ENCODE data around the gene PKP3.
A peak's percentile ranks its signal among the peaks of the same experiment; 100 is the strongest.
"Not testable (repeated sequence)": the region's sequence is repeated elsewhere in the genome, so short reads cannot be mapped to it uniquely, and the experiment has no call there.

Gene PKP3

DNA sequence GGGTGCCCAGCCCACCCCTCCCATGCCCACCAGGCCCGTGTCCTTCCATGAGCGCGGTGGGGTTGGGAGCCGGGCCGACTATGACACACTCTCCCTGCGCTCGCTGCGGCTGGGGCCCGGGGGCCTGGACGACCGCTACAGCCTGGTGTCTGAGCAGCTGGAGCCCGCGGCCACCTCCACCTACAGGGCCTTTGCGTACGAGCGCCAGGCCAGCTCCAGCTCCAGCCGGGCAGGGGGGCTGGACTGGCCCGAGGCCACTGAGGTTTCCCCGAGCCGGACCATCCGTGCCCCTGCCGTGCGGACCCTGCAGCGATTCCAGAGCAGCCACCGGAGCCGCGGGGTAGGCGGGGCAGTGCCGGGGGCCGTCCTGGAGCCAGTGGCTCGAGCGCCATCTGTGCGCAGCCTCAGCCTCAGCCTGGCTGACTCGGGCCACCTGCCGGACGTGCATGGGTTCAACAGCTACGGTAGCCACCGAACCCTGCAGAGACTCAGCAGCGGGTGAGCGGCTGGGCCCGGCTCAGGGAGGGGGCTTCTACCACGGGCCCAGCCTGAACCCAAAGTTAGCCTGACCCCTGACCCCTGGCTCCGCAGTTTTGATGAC is 3.0 kb downstream of the PKP3 start:
- DNase-seq (ENCODE audit: low read depth in 2 of 2): no peak

DNA sequence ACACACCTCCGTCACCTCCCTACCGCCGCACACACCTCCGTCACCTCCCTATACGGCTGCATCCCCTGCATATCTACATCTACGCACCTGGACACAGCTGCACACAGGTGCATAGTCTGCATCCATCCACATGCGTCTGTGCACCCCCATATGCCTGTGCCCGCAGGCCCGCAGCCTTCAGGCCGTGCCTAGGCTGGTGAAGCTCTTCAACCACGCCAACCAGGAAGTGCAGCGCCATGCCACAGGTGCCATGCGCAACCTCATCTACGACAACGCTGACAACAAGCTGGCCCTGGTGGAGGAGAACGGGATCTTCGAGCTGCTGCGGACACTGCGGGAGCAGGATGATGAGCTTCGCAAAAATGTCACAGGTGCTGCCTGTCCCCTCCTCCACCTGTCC is 4.8 kb downstream of the PKP3 start:
- DNase-seq (ENCODE audit: low read depth in 2 of 2): no peak

DNA sequence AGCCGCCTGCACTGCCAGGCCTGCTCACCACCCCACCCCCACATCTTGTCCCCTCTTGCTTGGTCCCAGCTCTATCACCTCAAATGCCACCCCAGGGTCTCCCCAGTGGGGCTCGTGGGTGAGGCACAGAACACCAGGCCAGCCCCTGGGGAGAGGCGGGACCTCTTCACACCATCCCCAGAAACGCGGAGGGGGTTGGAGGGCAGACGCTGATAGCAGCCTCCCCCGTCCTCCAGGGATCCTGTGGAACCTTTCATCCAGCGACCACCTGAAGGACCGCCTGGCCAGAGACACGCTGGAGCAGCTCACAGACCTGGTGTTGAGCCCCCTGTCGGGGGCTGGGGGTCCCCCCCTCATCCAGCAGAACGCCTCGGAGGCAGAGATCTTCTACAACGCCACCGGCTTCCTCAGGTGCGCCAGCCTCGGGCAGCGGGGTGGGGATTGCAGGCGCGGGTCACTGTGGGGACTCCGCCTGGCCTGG is 5.8 kb downstream of the PKP3 start:
- no peak for DNase-seq (ENCODE audit: low read depth in 2 of 2)

DNA sequence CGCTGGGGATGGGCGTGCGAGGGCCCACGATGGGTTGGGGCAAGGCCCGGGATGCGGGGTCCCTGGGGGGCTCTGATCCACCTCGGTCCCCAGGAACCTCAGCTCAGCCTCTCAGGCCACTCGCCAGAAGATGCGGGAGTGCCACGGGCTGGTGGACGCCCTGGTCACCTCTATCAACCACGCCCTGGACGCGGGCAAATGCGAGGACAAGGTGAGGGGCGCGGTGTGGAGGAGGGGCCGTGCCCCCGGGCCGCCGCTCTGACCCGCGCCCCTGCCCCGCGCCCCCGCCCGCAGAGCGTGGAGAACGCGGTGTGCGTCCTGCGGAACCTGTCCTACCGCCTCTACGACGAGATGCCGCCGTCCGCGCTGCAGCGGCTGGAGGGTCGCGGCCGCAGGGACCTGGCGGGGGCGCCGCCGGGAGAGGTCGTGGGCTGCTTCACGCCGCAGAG is 6.3 kb downstream of the PKP3 start:
- no peak for DNase-seq (ENCODE audit: low read depth in 2 of 2)

DNA sequence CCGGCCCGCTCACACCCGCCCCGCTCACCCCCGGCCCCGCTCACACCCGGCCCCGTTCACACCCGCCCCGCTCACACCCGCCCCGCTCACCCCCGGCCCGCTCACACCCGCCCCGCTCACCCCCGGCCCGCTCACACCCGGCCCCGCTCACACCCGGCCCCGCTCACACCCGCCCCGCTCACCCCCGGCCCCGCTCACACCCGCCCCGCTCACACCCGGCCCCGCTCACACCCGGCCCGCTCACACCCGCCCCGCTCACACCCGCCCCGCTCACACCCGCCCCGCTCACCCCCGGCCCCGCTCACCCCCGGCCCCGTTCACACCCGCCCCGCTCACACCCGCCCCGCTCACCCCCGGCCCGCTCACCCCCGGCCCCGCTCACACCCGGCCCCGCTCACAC is 7.2 kb downstream of the PKP3 start:
- DNase-seq (ENCODE audit: low read depth in 2 of 2): not testable (repeated sequence)

DNA sequence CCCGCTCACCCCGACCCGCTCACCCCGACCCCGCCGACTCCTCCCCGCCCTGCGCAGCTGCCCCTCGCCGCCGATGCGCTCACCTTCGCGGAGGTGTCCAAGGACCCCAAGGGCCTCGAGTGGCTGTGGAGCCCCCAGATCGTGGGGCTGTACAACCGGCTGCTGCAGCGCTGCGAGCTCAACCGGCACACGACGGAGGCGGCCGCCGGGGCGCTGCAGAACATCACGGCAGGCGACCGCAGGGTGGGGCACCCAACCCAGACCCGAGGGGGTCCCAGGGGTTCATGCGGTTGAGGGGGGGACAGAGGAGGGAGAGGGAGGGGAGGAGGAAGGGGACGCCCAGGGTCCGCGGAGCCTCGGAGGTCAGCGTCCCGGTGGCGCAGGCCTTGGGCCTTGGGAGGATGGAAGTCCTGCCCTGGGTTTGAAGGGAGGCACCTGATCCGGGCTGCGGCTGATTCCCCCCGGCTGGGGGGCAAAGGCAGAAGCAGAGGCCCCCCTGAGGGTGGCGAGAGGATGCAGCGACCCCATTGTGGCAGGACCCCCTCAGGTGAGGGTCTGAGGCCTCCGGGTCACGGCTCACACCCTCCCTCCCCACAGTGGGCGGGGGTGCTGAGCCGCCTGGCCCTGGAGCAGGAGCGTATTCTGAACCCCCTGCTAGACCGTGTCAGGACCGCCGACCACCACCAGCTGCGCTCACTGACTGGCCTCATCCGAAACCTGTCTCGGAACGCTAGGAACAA is 9.2 kb downstream of the PKP3 start:
- DNase-seq (ENCODE audit: low read depth in 2 of 2): no peak

DNA sequence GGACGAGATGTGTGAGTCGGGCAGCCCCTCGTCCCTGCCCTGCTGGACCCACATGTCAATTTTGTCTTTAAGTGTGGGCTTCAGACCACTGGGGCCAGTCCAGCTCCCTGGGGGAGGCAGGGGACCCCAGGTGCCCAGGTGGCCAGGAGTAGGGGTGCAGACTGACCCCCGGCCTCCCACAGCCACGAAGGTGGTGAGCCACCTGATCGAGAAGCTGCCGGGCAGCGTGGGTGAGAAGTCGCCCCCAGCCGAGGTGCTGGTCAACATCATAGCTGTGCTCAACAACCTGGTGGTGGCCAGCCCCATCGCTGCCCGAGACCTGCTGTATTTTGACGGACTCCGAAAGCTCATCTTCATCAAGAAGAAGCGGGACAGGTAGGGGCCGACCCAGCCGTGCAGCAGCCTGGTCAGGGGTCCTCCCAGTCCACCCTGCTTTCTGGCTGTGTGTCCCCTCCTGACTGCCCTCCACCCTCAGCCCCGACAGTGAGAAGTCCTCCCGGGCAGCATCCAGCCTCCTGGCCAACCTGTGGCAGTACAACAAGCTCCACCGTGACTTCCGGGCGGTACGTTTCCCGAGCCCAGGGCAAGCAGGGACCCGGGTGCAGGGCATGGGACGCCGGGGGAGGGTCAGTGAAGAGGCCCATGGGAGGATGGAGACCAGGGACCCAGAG is 9.9 kb downstream of the PKP3 start:
- DNase-seq (ENCODE audit: low read depth in 2 of 2): no peak

DNA sequence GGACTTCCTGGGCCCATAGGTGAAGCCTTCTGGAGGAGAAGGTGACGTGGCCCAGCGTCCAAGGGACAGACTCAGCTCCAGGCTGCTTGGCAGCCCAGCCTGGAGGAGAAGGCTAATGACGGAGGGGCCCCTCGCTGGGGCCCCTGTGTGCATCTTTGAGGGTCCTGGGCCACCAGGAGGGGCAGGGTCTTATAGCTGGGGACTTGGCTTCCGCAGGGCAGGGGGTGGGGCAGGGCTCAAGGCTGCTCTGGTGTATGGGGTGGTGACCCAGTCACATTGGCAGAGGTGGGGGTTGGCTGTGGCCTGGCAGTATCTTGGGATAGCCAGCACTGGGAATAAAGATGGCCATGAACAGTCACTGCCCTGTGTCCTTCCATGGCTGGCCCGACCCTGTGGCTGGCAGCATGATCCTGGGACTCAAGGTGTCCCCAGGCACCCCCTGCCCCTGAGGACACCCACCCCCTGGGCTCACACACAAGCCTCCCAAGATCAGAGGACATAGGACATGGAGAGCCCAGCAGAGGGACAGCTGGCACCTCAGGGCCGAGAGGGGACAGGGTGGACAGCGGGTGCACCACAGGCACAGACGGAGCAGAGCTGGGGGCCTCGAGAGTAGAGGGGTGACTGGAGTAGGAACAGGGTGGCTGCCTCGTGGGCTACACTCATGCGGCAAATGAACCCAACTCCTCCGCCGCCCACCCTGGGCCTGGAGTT is 10.7 kb downstream of the PKP3 start:
- no peak for DNase-seq (ENCODE audit: low read depth in 2 of 2)

DNA sequence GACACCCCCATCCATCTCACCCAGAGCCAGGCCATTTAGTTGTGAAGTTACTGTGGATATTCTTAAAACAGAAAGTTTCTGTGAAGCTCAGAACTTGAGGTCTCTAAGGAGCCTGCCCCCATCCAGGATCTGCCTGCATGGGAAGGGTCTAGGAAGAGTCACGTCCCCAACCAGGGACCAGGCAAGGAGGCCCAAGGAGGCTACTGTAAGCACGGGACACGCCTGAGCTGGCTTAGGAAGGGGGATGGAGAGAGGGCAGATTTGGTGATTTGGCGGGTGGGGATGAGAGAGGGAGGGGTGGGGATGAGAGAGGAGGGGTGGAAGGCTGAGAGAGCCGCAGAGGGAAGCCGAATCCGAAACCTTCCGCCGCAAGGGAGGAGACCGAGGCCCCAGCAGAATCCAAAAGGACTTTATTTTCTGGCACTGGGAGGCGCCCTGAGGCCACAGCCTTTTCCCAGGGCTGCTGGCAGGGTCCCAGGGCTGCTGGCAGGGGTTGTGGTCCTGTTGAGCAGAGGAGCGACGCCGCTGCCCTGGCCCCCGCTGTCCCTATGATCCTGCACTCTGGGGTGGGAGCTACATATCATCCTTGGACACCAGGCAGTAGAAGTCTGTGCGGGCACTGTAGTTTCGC is 11.4 kb downstream of the PKP3 start:
- no peak for DNase-seq (ENCODE audit: low read depth in 2 of 2)

DNA sequence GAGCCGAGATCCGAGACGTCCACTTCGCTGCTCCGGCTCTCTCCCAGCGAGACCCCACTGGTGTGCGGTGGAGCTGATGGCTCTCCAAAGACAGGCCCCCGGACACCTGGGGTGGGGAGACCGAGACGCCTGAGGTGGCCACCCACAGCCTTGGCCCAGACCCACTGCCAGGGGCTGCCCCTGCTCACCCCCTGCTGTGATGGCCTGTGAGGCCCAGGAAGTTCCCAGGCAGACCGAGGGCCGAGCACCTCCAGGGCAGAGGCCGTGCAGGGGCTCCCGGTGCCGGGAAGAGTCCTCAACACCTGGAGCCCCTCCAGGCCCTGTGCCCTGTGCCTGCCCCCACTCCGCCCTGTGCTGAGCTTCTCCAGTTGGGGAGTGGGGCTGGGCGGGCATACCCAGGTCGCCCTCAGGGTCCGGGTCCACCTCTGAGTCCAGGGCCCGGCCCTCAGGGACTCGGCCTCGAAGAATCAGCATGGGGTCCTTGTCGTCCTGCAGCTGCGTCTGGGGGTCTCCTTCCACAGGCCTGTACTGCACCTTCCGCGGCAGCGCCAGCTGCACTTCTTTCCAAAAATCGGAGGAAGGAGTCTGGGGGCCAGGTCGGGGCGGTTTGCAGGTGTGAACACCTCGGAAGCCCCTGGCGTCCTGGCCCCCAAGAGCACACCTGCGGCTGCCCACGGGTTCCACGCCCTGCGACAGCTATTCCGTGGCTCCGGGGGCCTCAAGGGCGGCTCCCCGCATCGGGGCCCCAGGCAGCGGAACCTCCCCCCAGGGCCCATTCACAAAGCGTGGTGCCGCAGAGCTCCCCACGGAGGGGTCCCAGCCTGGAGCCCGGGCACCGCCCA is 12.2 kb downstream of the PKP3 start:
- no peak for DNase-seq (ENCODE audit: low read depth in 2 of 2)

DNA sequence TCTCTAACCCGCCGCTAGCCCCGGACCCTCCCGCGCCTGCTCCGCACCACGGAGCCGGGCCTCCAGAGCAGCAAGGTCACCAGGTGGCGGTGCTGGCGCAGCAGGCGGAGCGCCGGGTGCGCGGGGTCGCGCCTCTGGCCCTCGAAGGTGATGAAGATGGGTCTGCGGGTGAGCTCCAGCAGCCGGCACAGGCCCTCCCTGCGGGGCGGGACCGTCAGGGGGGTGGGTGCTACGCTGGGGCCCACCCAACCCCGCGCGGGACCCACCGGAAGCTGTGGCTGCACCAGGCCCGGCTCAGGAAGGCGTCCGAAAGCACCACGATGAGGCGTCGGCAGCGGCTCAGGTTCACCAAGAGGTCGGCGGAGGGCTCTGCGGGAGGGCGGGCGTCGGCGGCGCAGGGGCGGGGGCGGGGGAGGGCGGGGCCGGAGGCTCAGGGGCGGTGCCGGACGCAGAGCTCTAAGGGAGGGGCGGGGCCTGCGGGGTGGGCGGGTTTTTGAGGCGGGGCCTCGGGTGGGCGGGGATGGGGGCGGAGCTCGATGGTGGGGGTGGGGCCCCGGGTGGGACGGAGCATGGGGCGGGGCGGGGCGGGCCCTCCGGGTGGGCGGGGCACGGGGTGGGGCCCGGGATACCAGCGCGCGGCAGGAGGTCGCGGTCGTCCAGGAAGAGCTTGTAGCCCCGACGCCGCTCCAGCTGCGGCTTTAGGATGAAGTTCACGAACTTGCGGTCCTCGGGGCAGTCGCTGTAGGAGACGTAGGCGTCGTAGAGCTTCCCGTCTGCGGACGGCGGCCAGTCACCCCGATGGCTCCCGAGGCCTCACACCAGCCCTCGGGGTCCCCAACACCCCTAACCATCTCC is 13.0 kb downstream of the PKP3 start:
- peak; percentile 85 to 91 for DNase-seq (ENCODE audit: low read depth in 2 of 2)

DNA sequence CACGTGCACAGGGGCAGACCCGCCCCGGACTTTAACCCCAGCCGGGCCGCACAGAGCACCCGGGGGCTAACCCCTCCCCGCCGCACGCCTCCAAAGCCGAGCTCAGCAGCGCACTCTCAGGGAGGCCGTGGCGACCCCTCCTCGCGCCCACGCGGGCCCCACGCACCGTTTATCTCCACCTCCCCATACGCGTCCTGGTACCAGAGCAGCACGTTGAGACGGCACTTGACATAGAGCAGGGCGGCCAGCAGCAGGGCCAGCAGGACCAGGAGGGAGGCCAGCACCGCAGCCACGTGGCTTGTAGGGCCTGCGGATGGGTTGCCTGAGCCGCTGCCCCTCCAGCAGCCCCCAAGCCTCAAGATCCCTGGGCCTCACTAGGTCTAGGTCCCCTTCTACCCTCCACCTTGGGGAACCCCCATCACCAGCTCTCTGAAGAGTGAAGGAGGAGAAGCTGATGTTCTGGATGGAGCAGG is 13.7 kb downstream of the PKP3 start:
- DNase-seq (ENCODE audit: low read depth in 2 of 2): no peak

DNA sequence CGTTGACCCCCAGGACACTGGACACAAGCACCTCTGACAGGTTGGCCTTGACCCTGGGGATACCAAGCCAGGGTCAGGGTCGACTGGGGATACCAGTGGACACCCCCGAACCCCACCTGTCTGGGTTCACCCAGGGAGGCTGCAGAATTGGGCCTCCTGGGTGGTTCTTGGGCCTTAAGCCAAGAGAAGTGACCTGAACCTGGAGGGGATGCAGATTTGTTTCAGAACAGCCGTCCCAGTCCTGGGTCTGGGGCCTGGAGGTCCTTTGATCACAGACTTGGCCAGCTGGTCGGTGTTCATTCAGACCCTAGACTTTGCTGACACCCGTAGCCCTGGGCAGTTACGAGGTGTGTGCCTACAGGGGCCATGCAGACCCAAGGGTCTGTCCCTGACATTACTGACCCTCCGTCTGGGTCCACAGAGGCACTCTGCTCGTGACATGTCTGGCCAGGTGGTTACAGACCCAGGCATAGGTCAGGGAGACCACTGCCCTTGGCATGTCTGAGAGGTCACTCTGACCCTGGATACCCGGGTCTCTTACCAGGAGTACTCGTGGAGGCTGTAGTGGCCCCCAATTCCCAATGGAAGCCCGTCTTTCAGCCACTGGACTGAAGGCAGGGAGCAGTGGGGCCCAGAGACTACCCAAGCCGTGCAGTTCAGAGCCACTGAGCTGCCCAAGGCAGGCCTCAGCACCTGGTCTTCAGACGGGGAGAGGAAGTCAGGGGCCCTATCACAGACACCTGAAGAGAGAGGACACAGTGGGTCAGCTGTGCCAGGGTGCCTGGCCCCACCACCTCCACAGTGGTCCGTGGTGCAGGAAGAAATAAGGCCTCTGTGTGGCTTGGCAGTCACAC is 14.4 kb downstream of the PKP3 start:
- no peak for DNase-seq (ENCODE audit: low read depth in 2 of 2)

DNA sequence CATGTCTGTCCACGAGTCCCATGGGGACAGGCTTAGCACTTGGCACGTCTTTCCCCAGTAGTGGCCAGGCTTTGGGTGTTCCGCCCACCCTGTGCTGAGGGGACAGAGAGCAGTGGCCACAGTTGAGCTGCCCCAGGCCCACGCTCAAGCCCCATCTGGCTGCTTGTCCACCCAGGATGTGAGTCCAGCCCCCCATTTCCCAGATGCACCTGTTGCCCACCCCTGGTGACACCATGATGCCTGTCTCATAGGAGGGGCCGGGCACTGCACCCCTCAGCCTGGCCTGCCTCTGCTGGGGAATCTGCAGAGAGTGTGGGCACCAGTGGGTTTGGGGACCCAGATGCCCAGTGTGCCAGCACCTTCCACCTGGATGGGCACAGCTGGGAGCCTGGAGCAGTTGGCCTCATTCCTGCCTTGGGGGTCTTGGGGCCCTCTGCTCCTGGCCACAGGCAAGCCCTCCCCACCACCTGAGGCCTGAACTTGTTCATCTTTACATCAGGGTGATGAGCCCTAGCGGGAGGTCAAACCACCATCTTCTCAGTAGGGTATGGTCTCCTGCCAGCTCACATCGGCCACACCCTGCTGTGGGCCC is 15.1 kb downstream of the PKP3 start:
- DNase-seq (ENCODE audit: low read depth in 2 of 2): no peak

DNA sequence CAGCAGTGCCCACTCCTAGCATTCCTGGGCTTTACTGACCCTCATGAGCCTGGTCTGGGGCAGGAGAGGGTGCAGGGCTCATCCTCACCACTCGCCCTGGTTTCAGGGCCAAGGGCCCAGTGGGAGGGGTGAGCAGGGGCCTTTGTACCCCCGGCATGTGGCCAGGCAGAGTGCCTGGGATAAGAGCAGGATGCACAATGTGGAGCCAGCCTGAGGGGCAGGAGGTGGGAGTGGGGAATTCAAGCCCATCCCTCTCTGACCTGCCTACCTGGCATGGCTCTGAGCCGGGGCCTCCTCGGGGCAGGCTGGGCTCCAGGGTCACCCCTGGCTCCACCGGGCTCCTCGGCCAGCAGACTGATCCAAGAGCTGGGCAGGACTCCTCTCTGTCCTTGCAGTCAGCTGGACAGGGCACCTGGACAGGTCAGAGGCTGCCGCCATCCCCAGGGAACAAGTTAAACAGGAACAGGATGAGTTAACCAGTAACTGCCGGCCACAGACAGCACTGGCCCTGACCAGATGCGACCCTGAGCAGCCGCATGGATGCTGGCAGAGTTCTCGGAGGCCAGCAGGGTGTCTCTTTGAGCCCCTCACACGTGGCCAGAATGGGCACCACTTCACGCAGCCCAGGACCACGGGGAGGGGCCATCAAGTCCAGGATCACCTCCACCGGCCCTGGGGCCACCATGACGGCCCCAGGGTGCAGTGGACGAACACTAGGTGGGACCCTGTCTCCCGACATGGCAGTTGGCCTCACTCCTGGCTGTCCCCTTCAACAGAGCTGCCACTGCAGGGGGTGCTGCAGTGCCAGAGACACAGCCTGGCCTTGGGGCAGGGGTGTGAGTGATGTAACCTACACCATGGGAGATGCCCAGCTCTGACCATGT is 15.8 kb downstream of the PKP3 start:
- no peak for DNase-seq (ENCODE audit: low read depth in 2 of 2)

DNA sequence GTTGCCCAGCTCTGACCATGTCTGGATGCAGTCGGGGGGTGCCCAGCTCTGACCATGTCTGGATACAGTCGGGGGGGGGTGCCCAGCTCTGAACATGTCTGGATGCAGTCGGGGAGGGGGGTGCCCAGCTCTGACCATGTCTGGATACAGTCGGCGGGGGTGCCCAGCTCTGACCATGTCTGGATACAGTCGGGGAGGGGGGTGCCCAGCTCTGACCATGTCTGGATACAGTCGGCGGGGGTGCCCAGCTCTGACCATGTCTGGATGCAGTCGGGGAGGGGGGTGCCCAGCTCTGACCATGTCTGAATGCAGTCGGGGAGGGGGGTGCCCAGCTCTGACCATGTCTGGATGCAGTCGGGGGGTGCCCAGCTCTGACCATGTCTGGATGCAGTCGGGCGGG is 16.7 kb downstream of the PKP3 start:
- not testable (repeated sequence) for DNase-seq (ENCODE audit: low read depth in 2 of 2)

DNA sequence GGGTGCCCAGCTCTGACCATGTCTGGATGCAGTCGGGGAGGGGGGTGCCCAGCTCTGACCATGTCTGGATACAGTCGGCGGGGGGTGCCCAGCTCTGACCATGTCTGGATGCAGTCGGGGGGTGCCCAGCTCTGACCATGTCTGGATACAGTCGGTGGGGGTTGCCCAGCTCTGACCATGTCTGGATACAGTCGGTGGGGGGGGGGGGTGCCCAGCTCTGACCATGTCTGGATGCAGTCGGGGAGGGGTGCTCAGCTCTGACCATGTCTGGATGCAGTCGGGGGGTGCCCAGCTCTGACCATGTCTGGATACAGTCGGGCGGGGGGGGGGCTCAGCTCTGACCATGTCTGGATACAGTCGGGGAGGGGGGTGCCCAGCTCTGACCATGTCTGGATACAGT is 17.5 kb downstream of the PKP3 start:
- not testable (repeated sequence) for DNase-seq (ENCODE audit: low read depth in 2 of 2)
